Stimulated activated memory B cell treated with anti-CD40 and anti-IgM and Interleukin-4, amounts not matched to agents 10 μg/mL and 1 μg/mL and 100 μg/mL, for 72 hours (primary cell): Measurements from ENCODE around the gene PLA2G5.

Source experiments
- ATAC-seq: fragments of 150-1000 bp; cut with Tn5 transposase; 2 replicates; pipeline ENCODE4 v1.10.0; 2021
- H3K27ac Mint-ChIP-seq: one replicate; pipeline ENCODE4 v1.8.0; 2022; ENCODE audit warnings: mild to moderate bottlenecking, mixed read lengths
- H3K27me3 Mint-ChIP-seq: one replicate; pipeline ENCODE4 v1.8.0; 2022; ENCODE audit warnings: mixed read lengths
- H3K36me3 Mint-ChIP-seq: one replicate; pipeline ENCODE4 v1.8.0; 2022; ENCODE audit warnings: mixed read lengths
- H3K4me1 Mint-ChIP-seq: one replicate; pipeline ENCODE4 v1.8.0; 2022; ENCODE audit warnings: mixed read lengths
- H3K4me3 Mint-ChIP-seq: one replicate; pipeline ENCODE4 v1.8.0; 2022; ENCODE audit warnings: mild to moderate bottlenecking, moderate library complexity, mixed read lengths
- H3K9me3 Mint-ChIP-seq: one replicate; pipeline ENCODE4 v1.8.0; 2022; ENCODE audit warnings: mixed read lengths

Gene PLA2G5

GRCh38 chr1:20137604-20138003, 67.6 kb downstream of the PLA2G5 start:
- no peaks in the 10 kb centered on the region for H3K4me1 Mint-ChIP-seq
- no peak overlapping the region for H3K27ac Mint-ChIP-seq
- no peak for ATAC-seq

GRCh38 chr1:20138346-20138745, 68.4 kb downstream of the PLA2G5 start:
- Mint-ChIP-seq H3K27me3 (no peaks in the 10 kb centered on the region), H3K4me3 (no peak overlapping the region), H3K27ac (no peak overlapping the region), H3K4me1 (no peaks in the 10 kb centered on the region), H3K9me3 (no peaks in the 10 kb centered on the region), H3K36me3 (no peaks in the 10 kb centered on the region)
- ATAC-seq, result no peak

More at GRCh38 chr1:20137604-20138003, 67.6 kb downstream of the PLA2G5 start:
- Mint-ChIP-seq H3K4me3 (no peak overlapping the region), H3K36me3 (no peaks in the 10 kb centered on the region), H3K27me3 (no peaks in the 10 kb centered on the region), H3K9me3 (no peaks in the 10 kb centered on the region)

- Mint-ChIP-seq H3K36me3 (no peaks in the 10 kb centered on the region), H3K9me3 (no peaks in the 10 kb centered on the region), H3K4me1 (no peaks in the 10 kb centered on the region), H3K27me3 (no peaks in the 10 kb centered on the region), H3K27ac (no peak within 1 kb of the TSS), H3K4me3 (no peak within 1 kb of the TSS)
- ATAC-seq, result no peak
Observed at GRCh38 chr1:20138961-20139550, 69.1 kb downstream of the PLA2G5 start, which contains the start of gene PLA2G2F. TSS of gene PLA2G2F (plus strand) at chr1:20139323. CDS start at chr1:20139428, 105 bp downstream.

- no peaks in the 10 kb centered on the region for H3K9me3 Mint-ChIP-seq
- ATAC-seq, result no peak
- H3K27ac Mint-ChIP-seq, result no peak overlapping the region
- no peaks in the 10 kb centered on the region for H3K27me3 Mint-ChIP-seq
- H3K4me3 Mint-ChIP-seq, result no peak overlapping the region
- no peaks in the 10 kb centered on the region for H3K4me1 Mint-ChIP-seq
- H3K36me3 Mint-ChIP-seq, result no peaks in the 10 kb centered on the region
Observed at GRCh38 chr1:20139776-20140612, 70.0 kb downstream of the PLA2G5 start.

- no peaks in the 10 kb centered on the region for H3K36me3 Mint-ChIP-seq
- ATAC-seq, result no peak
- H3K4me1 Mint-ChIP-seq, result no peaks in the 10 kb centered on the region
- no peaks in the 10 kb centered on the region for H3K9me3 Mint-ChIP-seq
- no peaks in the 10 kb centered on the region for H3K27me3 Mint-ChIP-seq
- H3K27ac Mint-ChIP-seq, result no peak overlapping the region
- H3K4me3 Mint-ChIP-seq, result no peak overlapping the region
Observed at GRCh38 chr1:20141001-20141400, 71.0 kb downstream of the PLA2G5 start.

- Mint-ChIP-seq H3K36me3 (no peaks in the 10 kb centered on the region), H3K4me3 (no peak overlapping the region), H3K27me3 (no peaks in the 10 kb centered on the region), H3K27ac (no peak overlapping the region), H3K9me3 (no peaks in the 10 kb centered on the region), H3K4me1 (no peaks in the 10 kb centered on the region)
- no peak for ATAC-seq
Observed at GRCh38 chr1:20141466-20141865, 71.5 kb downstream of the PLA2G5 start.
